Measurements from ENCODE around the gene SLC17A1. TPM values are rescaled to one million over a fixed set of nuclear protein-coding genes. Genes with fewer than 3 reads are reported as not detected.

The SLC17A1 gene
- total RNA-seq, 1 donor from 2014 or later, result not detected

- Mint-ChIP-seq H3K27me3 (ENCODE audit: low read depth) (no peaks in the 10 kb centered on the region), H3K4me1 (no peaks in the 10 kb centered on the region), H3K36me3 (ENCODE audit: low read depth) (no peaks in the 10 kb centered on the region), H3K4me3 (no peak overlapping the region), H3K9me3 (peaks cover 3% of the 10 kb centered on the region), H3K27ac (ENCODE audit: unreplicated experiment) (no peak overlapping the region)
- TF ChIP-seq, protein P1, sequence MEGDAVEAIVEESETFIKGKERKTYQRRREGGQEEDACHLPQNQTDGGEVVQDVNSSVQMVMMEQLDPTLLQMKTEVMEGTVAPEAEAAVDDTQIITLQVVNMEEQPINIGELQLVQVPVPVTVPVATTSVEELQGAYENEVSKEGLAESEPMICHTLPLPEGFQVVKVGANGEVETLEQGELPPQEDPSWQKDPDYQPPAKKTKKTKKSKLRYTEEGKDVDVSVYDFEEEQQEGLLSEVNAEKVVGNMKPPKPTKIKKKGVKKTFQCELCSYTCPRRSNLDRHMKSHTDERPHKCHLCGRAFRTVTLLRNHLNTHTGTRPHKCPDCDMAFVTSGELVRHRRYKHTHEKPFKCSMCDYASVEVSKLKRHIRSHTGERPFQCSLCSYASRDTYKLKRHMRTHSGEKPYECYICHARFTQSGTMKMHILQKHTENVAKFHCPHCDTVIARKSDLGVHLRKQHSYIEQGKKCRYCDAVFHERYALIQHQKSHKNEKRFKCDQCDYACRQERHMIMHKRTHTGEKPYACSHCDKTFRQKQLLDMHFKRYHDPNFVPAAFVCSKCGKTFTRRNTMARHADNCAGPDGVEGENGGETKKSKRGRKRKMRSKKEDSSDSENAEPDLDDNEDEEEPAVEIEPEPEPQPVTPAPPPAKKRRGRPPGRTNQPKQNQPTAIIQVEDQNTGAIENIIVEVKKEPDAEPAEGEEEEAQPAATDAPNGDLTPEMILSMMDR (conservative IDR thresholded peaks at IDR 0.05), result no peak
- no peak for DNase-seq (ENCODE audit: low read depth, low spot score)
These were observed 43.1 kb upstream of the SLC17A1 start for GRCh38 chr6:25874822-25875562.

- Mint-ChIP-seq H3K9me3 (peaks cover 3% of the 10 kb centered on the region), H3K36me3 (ENCODE audit: low read depth) (no peaks in the 10 kb centered on the region), H3K27ac (ENCODE audit: unreplicated experiment) (no peak within 1 kb of the TSS), H3K27me3 (ENCODE audit: low read depth) (no peaks in the 10 kb centered on the region), H3K4me3 (no peak within 1 kb of the TSS), H3K4me1 (no peaks in the 10 kb centered on the region)
- DNase-seq (ENCODE audit: low read depth, low spot score), result no peak
- TF ChIP-seq, protein P1 (conservative IDR thresholded peaks at IDR 0.05), result no peak
These were observed 42.3 kb upstream of the SLC17A1 start, which contains the start of gene SLC17A3 for GRCh38 chr6:25874118-25874517. Gene SLC17A3 (minus strand): TSS chr6:25874243. CDS start chr6:25868387, 5,856 bp downstream.

GRCh38 chr6:25872814-25873213 lies 41.0 kb upstream of the SLC17A1 start:
- H3K27ac Mint-ChIP-seq (ENCODE audit: unreplicated experiment), result no peak overlapping the region
- H3K36me3 Mint-ChIP-seq (ENCODE audit: low read depth), result no peaks in the 10 kb centered on the region
- DNase-seq (ENCODE audit: low read depth, low spot score), result no peak
- H3K4me1 Mint-ChIP-seq, result no peaks in the 10 kb centered on the region
- H3K4me3 Mint-ChIP-seq, result no peak overlapping the region
- TF ChIP-seq, protein P1 (conservative IDR thresholded peaks at IDR 0.05), result no peak
- H3K9me3 Mint-ChIP-seq, result peaks cover 3% of the 10 kb centered on the region
- H3K27me3 Mint-ChIP-seq (ENCODE audit: low read depth), result no peaks in the 10 kb centered on the region

DNA sequence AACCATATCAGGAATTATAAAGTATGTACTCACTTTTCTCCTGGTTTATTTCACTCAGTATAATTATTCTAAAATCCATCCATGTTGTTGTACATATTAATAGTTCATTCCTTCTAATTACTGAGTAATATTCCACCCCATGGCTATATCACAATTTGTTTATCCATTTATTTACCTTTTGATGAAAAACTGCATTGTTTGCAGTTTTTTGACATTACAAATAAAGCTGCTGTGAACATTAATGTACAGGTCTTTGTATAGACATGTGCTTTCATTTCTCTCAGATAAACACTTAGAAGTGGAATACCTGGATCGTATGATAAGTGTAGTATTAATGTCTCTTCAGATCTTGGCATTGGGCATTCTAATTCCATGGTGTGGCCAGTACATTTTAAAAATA lies 38.0 kb upstream of the SLC17A1 start:
- no peaks in the 10 kb centered on the region for H3K27me3 Mint-ChIP-seq (ENCODE audit: low read depth)
- no peaks in the 10 kb centered on the region for H3K4me1 Mint-ChIP-seq
- no peak overlapping the region for H3K27ac Mint-ChIP-seq (ENCODE audit: unreplicated experiment)
- H3K36me3 Mint-ChIP-seq (ENCODE audit: low read depth), result no peaks in the 10 kb centered on the region
- DNase-seq (ENCODE audit: low read depth, low spot score), result no peak
- peaks cover 3% of the 10 kb centered on the region for H3K9me3 Mint-ChIP-seq
- TF ChIP-seq, protein P1 (conservative IDR thresholded peaks at IDR 0.05), result no peak
- H3K4me3 Mint-ChIP-seq, result no peak overlapping the region

DNA sequence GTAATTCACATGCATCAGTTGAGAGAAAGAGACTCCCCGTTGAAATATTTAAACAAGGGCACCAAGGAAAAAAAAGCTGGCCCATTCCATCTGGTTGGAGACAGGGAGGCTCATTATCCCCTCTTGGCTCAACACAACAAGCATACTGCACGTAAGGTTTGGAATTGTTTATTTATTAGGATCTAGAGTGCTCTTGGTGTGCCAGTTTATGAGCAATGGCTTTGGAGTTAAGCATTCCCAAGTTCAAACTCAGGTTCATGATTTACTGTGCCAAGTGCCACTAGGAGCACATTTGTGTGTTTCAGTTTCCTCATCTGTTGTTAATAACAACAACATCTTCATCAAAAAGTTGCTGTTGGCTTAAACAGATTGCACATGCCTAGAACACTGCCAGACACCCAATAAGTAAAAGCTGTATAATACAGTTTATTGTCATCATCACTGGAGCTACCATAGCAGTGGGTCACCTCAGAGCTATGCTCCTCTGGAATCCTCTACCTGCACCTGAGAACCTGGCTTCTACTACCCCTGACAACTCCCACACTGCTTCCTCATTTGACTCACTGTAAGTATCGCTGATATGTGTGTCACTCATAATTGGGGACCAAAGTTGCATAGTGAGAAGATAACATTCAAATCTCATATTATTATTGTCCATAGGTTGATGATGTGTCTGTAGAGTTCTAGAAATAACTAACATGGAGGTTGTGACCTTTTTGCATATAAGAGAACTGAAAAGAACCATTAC lies 36.8 kb upstream of the SLC17A1 start:
- Mint-ChIP-seq H3K4me1 (no peaks in the 10 kb centered on the region), H3K27ac (ENCODE audit: unreplicated experiment) (no peak overlapping the region), H3K36me3 (ENCODE audit: low read depth) (no peaks in the 10 kb centered on the region), H3K27me3 (ENCODE audit: low read depth) (peaks cover 2% of the 10 kb centered on the region), H3K9me3 (peaks cover 10% of the 10 kb centered on the region), H3K4me3 (no peak overlapping the region)
- TF ChIP-seq, protein P1 (conservative IDR thresholded peaks at IDR 0.05), result no peak
- DNase-seq (ENCODE audit: low read depth, low spot score), result no peak

All from neural crest cell (in vitro differentiated cells).